ENCODE data around the gene SAMD4B. TPM values are rescaled to one million over a fixed set of nuclear protein-coding genes. Genes with fewer than 3 reads are reported as not detected.
"Not testable (repeated sequence)": the region's sequence is repeated elsewhere in the genome, so short reads cannot be mapped to it uniquely, and the experiment has no call there.

Gene SAMD4B
- total RNA-seq, 1 donor = 85.0 TPM

DNA sequence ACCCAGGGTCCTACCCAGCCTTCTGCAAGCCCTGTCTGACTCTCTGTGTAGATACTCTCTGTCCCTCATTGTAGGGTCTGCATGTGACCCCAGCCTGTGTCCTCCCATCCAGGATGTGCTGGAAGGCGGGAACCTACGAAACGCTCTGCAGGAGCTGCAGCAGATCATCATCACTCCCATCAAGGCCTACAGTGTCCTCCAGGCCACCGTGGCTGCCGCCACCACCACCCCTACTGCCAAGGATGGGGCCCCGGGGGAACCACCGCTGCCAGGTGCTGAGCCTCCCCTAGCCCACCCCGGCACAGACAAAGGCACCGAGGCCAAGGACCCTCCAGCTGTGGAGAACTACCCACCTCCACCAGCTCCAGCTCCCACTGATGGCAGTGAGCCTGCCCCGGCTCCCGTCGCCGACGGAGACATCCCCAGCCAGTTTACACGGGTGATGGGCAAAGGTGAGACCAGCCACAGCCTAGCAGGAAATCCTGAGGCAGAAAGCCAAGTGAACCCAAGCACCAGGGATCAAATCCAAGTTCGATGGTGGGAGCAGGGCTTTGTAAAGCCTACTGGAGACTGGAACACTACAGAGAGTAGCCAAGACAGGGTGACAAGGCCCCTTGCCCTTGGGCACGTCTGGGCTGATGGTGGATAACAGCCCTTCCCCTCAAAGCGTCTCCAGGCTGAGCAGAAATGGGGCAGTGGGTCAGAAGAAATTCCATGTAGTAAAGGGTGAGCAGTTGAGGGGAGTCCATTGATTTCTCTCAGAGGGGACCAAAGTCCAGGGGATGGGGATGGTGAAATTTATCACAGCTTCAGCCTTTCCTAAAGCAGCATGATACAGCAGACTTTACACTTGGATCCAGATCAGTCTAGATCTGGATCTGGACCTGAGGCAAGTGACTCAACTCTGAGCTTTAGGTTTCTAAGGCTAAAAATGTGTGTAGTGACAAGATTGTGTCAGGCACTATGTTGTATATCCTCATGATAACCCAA, 35.4 kb downstream of the SAMD4B start:
- Histone ChIP-seq H3K9me3 (ENCODE audit: low read depth, low read length) (no peaks in the 10 kb centered on the region), H3K27me3 (ENCODE audit: insufficient read depth, low read length) (no peaks in the 10 kb centered on the region), H4K20me1 (ENCODE audit: insufficient read depth, low read length) (peaks cover 3% of the 10 kb centered on the region), H3K27ac (ENCODE audit: low read depth, low read length) (peak overlapping the region; percentile 27), H3K4me1 (ENCODE audit: insufficient read depth, low read length) (peaks cover 15% of the 10 kb centered on the region), H2AFZ (ENCODE audit: low read length) (no peak overlapping the region), H3K79me2 (ENCODE audit: insufficient read depth, low read length) (peaks cover 21% of the 10 kb centered on the region), H3K36me3 (ENCODE audit: insufficient read depth, low read length) (peaks cover 82% of the 10 kb centered on the region), H3K4me3 (ENCODE audit: insufficient read depth, low read length) (no peak overlapping the region), H3K4me2 (ENCODE audit: insufficient read depth, low read length) (no peak overlapping the region)
- TF ChIP-seq CTCF (IDR thresholded peaks at IDR 0.05; ENCODE audit: extremely low read depth, low read depth, low read length) = no peak
- DNase-seq (ENCODE audit: insufficient read length, low spot score, missing footprints) = peak; percentile 79

DNA sequence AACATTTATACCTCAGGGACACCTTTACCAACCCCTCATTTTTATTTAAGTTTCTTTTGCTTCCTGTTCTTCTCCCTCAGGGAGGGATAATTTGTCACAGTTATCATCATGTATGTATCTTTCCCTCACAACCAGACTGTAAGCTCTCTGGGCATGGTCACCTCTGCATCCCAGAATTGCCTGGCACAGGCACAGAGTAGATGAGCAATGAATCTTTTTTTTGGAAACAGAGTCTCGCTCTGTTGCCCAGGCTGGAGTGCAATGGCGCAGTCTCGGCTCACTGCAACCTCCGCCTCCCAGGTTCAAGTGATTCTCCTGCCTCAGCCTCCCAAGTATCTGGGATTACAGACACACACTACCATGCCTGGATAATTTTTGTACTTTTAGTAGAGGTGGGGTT, 37.1 kb downstream of the SAMD4B start:
- not testable (repeated sequence) for DNase-seq (ENCODE audit: insufficient read length, low spot score, missing footprints); H3K27me3 ChIP-seq (ENCODE audit: insufficient read depth, low read length); H3K4me3 ChIP-seq (ENCODE audit: insufficient read depth, low read length); H3K9me3 ChIP-seq (ENCODE audit: low read depth, low read length); H4K20me1 ChIP-seq (ENCODE audit: insufficient read depth, low read length); H3K4me2 ChIP-seq (ENCODE audit: insufficient read depth, low read length); H2AFZ ChIP-seq (ENCODE audit: low read length); H3K4me1 ChIP-seq (ENCODE audit: insufficient read depth, low read length); H3K27ac ChIP-seq (ENCODE audit: low read depth, low read length)
- peaks cover 12% of the 10 kb centered on the region for H3K79me2 ChIP-seq (ENCODE audit: insufficient read depth, low read length)
- peaks cover 91% of the 10 kb centered on the region for H3K36me3 ChIP-seq (ENCODE audit: insufficient read depth, low read length)

DNA sequence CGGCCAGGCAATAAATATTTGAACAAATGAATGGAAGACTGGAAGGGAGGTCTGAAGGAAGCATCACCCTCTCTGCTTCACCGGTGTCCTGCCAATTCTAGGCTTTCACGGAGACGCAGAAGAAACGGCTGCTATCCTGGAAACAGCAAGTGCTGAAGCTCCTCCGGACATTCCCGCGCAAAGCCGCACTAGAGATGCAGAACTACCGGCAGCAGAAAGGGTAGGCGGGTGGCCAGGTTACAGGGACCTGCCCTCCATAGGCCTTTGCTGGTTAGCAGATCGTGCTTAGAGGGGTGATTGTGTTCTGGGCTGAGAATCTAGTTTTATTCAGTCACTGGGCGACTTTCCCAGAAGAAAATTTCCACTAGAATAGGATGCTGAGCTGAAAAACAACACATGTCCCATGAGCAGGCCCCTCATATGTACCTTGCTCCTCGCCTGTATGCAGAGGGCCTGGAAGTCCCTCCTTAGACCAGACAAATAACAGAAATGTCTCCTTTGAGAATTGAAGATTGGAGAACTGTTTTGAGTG, 37.7 kb downstream of the SAMD4B start:
- Histone ChIP-seq H3K4me3 (ENCODE audit: insufficient read depth, low read length) (no peak overlapping the region), H3K4me2 (ENCODE audit: insufficient read depth, low read length) (no peak overlapping the region), H3K79me2 (ENCODE audit: insufficient read depth, low read length) (peaks cover 9% of the 10 kb centered on the region), H3K36me3 (ENCODE audit: insufficient read depth, low read length) (peaks cover 93% of the 10 kb centered on the region), H3K4me1 (ENCODE audit: insufficient read depth, low read length) (peaks cover 6% of the 10 kb centered on the region), H2AFZ (ENCODE audit: low read length) (no peak overlapping the region), H3K27me3 (ENCODE audit: insufficient read depth, low read length) (no peaks in the 10 kb centered on the region), H3K27ac (ENCODE audit: low read depth, low read length) (no peak overlapping the region), H3K9me3 (ENCODE audit: low read depth, low read length) (no peaks in the 10 kb centered on the region), H4K20me1 (ENCODE audit: insufficient read depth, low read length) (peaks cover 3% of the 10 kb centered on the region)
- peak; percentile 49 for DNase-seq (ENCODE audit: insufficient read length, low spot score, missing footprints)
- TF ChIP-seq CTCF (IDR thresholded peaks at IDR 0.05; ENCODE audit: extremely low read depth, low read depth, low read length) = no peak

GRCh38 chr19:39380521-39381502, 38.6 kb downstream of the SAMD4B start:
- no peak for TF ChIP-seq CTCF (IDR thresholded peaks at IDR 0.05; ENCODE audit: extremely low read depth, low read depth, low read length)
- no peaks in the 10 kb centered on the region for H3K9me3 ChIP-seq (ENCODE audit: low read depth, low read length)
- no peak overlapping the region for H3K4me2 ChIP-seq (ENCODE audit: insufficient read depth, low read length)
- H3K4me1 ChIP-seq (ENCODE audit: insufficient read depth, low read length) = peaks cover 6% of the 10 kb centered on the region
- no peaks in the 10 kb centered on the region for H3K27me3 ChIP-seq (ENCODE audit: insufficient read depth, low read length)
- H3K27ac ChIP-seq (ENCODE audit: low read depth, low read length) = peak overlapping the region; percentile 39
- no peak overlapping the region for H3K4me3 ChIP-seq (ENCODE audit: insufficient read depth, low read length)
- peaks cover 2% of the 10 kb centered on the region for H3K79me2 ChIP-seq (ENCODE audit: insufficient read depth, low read length)
- DNase-seq (ENCODE audit: insufficient read length, low spot score, missing footprints) = peak; percentile 61
- H3K36me3 ChIP-seq (ENCODE audit: insufficient read depth, low read length) = peaks cover 93% of the 10 kb centered on the region
- peaks cover 3% of the 10 kb centered on the region for H4K20me1 ChIP-seq (ENCODE audit: insufficient read depth, low read length)
- H2AFZ ChIP-seq (ENCODE audit: low read length) = no peak overlapping the region

All from osteoblast (primary cell).